Ishikawa (cell line): ENCODE measurements around the gene LCLAT1.

Experiments used
- CEBPB ChIP-seq: IDR thresholded peaks from 2 replicates; pipeline ENCODE4 v1.6.1; 2012
- CREB1 ChIP-seq: IDR thresholded peaks from 2 replicates; pipeline ENCODE4 v1.6.1; 2012; ENCODE audit warnings: low read depth
- EGR1 ChIP-seq: IDR thresholded peaks from 2 replicates; pipeline ENCODE4 v1.6.1; 2012
- EP300 ChIP-seq: IDR thresholded peaks from 2 replicates; pipeline ENCODE4 v1.6.1; 2012; ENCODE audit warnings: borderline replicate concordance
- FOXM1 ChIP-seq: IDR thresholded peaks from 2 replicates; pipeline ENCODE4 v1.6.1; 2012; ENCODE audit warnings: low read depth, borderline replicate concordance
- MAX ChIP-seq: IDR thresholded peaks from 2 replicates; pipeline ENCODE4 v1.6.1; 2012
- NFIC ChIP-seq: IDR thresholded peaks from 2 replicates; pipeline ENCODE4 v1.6.1; 2012
- RAD21 ChIP-seq: IDR thresholded peaks from 2 replicates; pipeline ENCODE4 v1.6.1; 2012; ENCODE audit warnings: low read depth
- REST ChIP-seq: IDR thresholded peaks from 2 replicates; pipeline ENCODE4 v1.6.1; 2012; ENCODE audit warnings: low read depth, mild to moderate bottlenecking
- TAF1 ChIP-seq: IDR thresholded peaks from 2 replicates; pipeline ENCODE4 v1.6.1; 2012; ENCODE audit warnings: low read depth, mild to moderate bottlenecking
- TCF12 ChIP-seq: IDR thresholded peaks from 2 replicates; pipeline ENCODE4 v1.6.1; 2012; ENCODE audit warnings: low read depth
- TEAD4 ChIP-seq: IDR thresholded peaks from 2 replicates; pipeline ENCODE4 v1.6.1; 2012
- USF1 ChIP-seq: IDR thresholded peaks from 2 replicates; pipeline ENCODE4 v1.6.1; 2012
- YY1 ChIP-seq: IDR thresholded peaks from 2 replicates; pipeline ENCODE4 v1.6.1; 2012; ENCODE audit warnings: low read depth
- ZBTB7A ChIP-seq: IDR thresholded peaks from 2 replicates; pipeline ENCODE4 v1.6.1; 2012; ENCODE audit warnings: low read depth

LCLAT1 gene

GRCh38 chr2:30527411-30527810 lies 80.4 kb downstream of the LCLAT1 start:
- TF ChIP-seq RAD21 (no peak), ZBTB7A (no peak), TCF12 (no peak), CREB1 (no peak), NFIC (no peak), FOXM1 (no peak), REST (no peak), EP300 (no peak), YY1 (no peak), TAF1 (no peak), USF1 (no peak), CEBPB (no peak), TEAD4 (no peak), EGR1 (no peak), MAX (no peak)

GRCh38 chr2:30527859-30528258 lies 80.8 kb downstream of the LCLAT1 start:
- TF ChIP-seq EGR1, result no peak
- TF ChIP-seq MAX, result no peak
- TF ChIP-seq TEAD4, result no peak
- TF ChIP-seq YY1, result no peak
- no peak for TF ChIP-seq NFIC
- TF ChIP-seq USF1, result no peak
- no peak for TF ChIP-seq CEBPB
- TF ChIP-seq RAD21, result no peak

GRCh38 chr2:30530346-30530745 lies 83.3 kb downstream of the LCLAT1 start:
- no peak for TF ChIP-seq MAX
- TF ChIP-seq EGR1, result no peak
- TF ChIP-seq CREB1, result no peak
- TF ChIP-seq REST, result no peak
- no peak for TF ChIP-seq TAF1
- TF ChIP-seq CEBPB, result no peak

- no peak for TF ChIP-seq CREB1
- TF ChIP-seq TCF12, result no peak
- no peak for TF ChIP-seq YY1
- TF ChIP-seq REST, result no peak
- no peak for TF ChIP-seq EGR1
- TF ChIP-seq FOXM1, result no peak
Observed at GRCh38 chr2:30541680-30542079, 94.6 kb downstream of the LCLAT1 start.

GRCh38 chr2:30545875-30546274 lies 98.8 kb downstream of the LCLAT1 start:
- TF ChIP-seq TAF1 (no peak), USF1 (no peak), CEBPB (no peak)
